IPS-15b (cell line): Measurements from ENCODE around the gene MEAF6.

Experiments used
- H3K27me3 ChIP-seq: one replicate; pipeline ENCODE4 v1.6.1; 2013; ENCODE audit warnings: low read length; ENCODE audit not compliant: control insufficient read depth, insufficient read depth
- H3K36me3 ChIP-seq: one replicate; pipeline ENCODE4 v1.6.1; 2013; ENCODE audit warnings: low read length; ENCODE audit not compliant: control insufficient read depth, insufficient read depth
- H3K4me1 ChIP-seq: one replicate; pipeline ENCODE4 v1.6.1; 2013; ENCODE audit warnings: mild to moderate bottlenecking, low read length; ENCODE audit not compliant: control insufficient read depth, insufficient read depth
- H3K4me3 ChIP-seq: one replicate; pipeline ENCODE4 v1.5.1; 2013; ENCODE audit warnings: low read depth, low read length
- H3K9ac ChIP-seq: one replicate; pipeline ENCODE4 v1.6.1; 2013; ENCODE audit warnings: low read depth, mild to moderate bottlenecking, low read length
- H3K9me3 ChIP-seq: one replicate; pipeline ENCODE4 v1.6.1; 2013; ENCODE audit warnings: mild to moderate bottlenecking, low read length; ENCODE audit not compliant: control insufficient read depth, insufficient read depth

The MEAF6 gene

GRCh38 chr1:37493336-37494098 is 21.0 kb downstream of the MEAF6 start:
- H3K27me3 ChIP-seq = no peaks in the 10 kb centered on the region
- peaks cover 4% of the 10 kb centered on the region for H3K36me3 ChIP-seq
- no peaks in the 10 kb centered on the region for H3K9me3 ChIP-seq
- no peak overlapping the region for H3K4me3 ChIP-seq
- no peaks in the 10 kb centered on the region for H3K4me1 ChIP-seq
- no peak overlapping the region for H3K9ac ChIP-seq

- H3K9me3 ChIP-seq = no peaks in the 10 kb centered on the region
- H3K27me3 ChIP-seq = no peaks in the 10 kb centered on the region
- no peak overlapping the region for H3K4me3 ChIP-seq
- H3K9ac ChIP-seq = no peak overlapping the region
- peaks cover 16% of the 10 kb centered on the region for H3K36me3 ChIP-seq
- no peaks in the 10 kb centered on the region for H3K4me1 ChIP-seq
These were observed 27.0 kb downstream of the MEAF6 start for GRCh38 chr1:37487619-37487984.

- Histone ChIP-seq H3K27me3 (no peaks in the 10 kb centered on the region), H3K36me3 (peaks cover 22% of the 10 kb centered on the region), H3K9ac (no peak overlapping the region), H3K4me3 (no peak overlapping the region), H3K9me3 (no peaks in the 10 kb centered on the region), H3K4me1 (no peaks in the 10 kb centered on the region)
These were observed 27.6 kb downstream of the MEAF6 start for GRCh38 chr1:37486680-37487618.

GRCh38 chr1:37485902-37486679 is 28.5 kb downstream of the MEAF6 start:
- Histone ChIP-seq H3K9me3 (no peaks in the 10 kb centered on the region), H3K36me3 (peaks cover 31% of the 10 kb centered on the region), H3K4me3 (no peak overlapping the region), H3K27me3 (no peaks in the 10 kb centered on the region), H3K9ac (no peak overlapping the region), H3K4me1 (no peaks in the 10 kb centered on the region)

- H3K4me1 ChIP-seq = peaks cover 4% of the 10 kb centered on the region
- no peaks in the 10 kb centered on the region for H3K27me3 ChIP-seq
- H3K9ac ChIP-seq = peak overlapping the region; percentile 47
- no peaks in the 10 kb centered on the region for H3K9me3 ChIP-seq
- peaks cover 39% of the 10 kb centered on the region for H3K36me3 ChIP-seq
- no peak overlapping the region for H3K4me3 ChIP-seq
These were observed 30.1 kb downstream of the MEAF6 start for GRCh38 chr1:37484325-37485051.

- Histone ChIP-seq H3K9me3 (no peaks in the 10 kb centered on the region), H3K27me3 (no peaks in the 10 kb centered on the region), H3K4me1 (peaks cover 9% of the 10 kb centered on the region), H3K9ac (no peak overlapping the region), H3K4me3 (no peak overlapping the region), H3K36me3 (peaks cover 39% of the 10 kb centered on the region)
These were observed 30.8 kb downstream of the MEAF6 start for GRCh38 chr1:37483785-37484184.

GRCh38 chr1:37482796-37483744 is 31.5 kb downstream of the MEAF6 start:
- H3K4me1 ChIP-seq = peaks cover 10% of the 10 kb centered on the region
- peaks cover 39% of the 10 kb centered on the region for H3K36me3 ChIP-seq
- H3K9ac ChIP-seq = no peak overlapping the region
- no peaks in the 10 kb centered on the region for H3K9me3 ChIP-seq
- no peaks in the 10 kb centered on the region for H3K27me3 ChIP-seq
- H3K4me3 ChIP-seq = no peak overlapping the region

- H3K4me1 ChIP-seq = peaks cover 16% of the 10 kb centered on the region
- no peak overlapping the region for H3K9ac ChIP-seq
- peaks cover 39% of the 10 kb centered on the region for H3K36me3 ChIP-seq
- no peaks in the 10 kb centered on the region for H3K27me3 ChIP-seq
- no peaks in the 10 kb centered on the region for H3K9me3 ChIP-seq
- no peak overlapping the region for H3K4me3 ChIP-seq
These were observed 32.4 kb downstream of the MEAF6 start for GRCh38 chr1:37482004-37482785.

GRCh38 chr1:37481289-37482003 is 33.1 kb downstream of the MEAF6 start:
- no peak overlapping the region for H3K9ac ChIP-seq

More at GRCh38 chr1:37481289-37482003, 33.1 kb downstream of the MEAF6 start:
- no peaks in the 10 kb centered on the region for H3K9me3 ChIP-seq
- no peaks in the 10 kb centered on the region for H3K27me3 ChIP-seq
- no peak overlapping the region for H3K4me3 ChIP-seq
- H3K4me1 ChIP-seq = peaks cover 21% of the 10 kb centered on the region
- H3K36me3 ChIP-seq = peaks cover 44% of the 10 kb centered on the region
